C4-2B (cell line): ENCODE measurements around the gene NGDN.

Experiments
- H3K27ac ChIP-seq: fragments of 450-650 bp; 2 replicates; pipeline ENCODE4 v1.5.1; 2017
- CTCF ChIP-seq: fragments of 450-650 bp; conservative IDR thresholded peaks from 2 replicates; pipeline ENCODE4 v1.5.1; 2017; ENCODE audit warnings: mild to moderate bottlenecking
- ZFX ChIP-seq: fragments of 450-650 bp; IDR thresholded peaks from 2 replicates; pipeline ENCODE4 v1.6.1; 2017

The NGDN gene

GRCh38 chr14:23494223-23494622 lies 24.7 kb downstream of the NGDN start:
- no peak overlapping the region for H3K27ac ChIP-seq
- no peak for TF ChIP-seq ZFX
- no peak for TF ChIP-seq CTCF

GRCh38 chr14:23512156-23512555 lies 42.7 kb downstream of the NGDN start:
- H3K27ac ChIP-seq: no peak overlapping the region
- TF ChIP-seq CTCF: no peak
- no peak for TF ChIP-seq ZFX

- no peak for TF ChIP-seq CTCF
- no peak for TF ChIP-seq ZFX
- H3K27ac ChIP-seq: no peak overlapping the region
Measured at GRCh38 chr14:23513005-23513817, 43.7 kb downstream of the NGDN start.

GRCh38 chr14:23513818-23514643 lies 44.5 kb downstream of the NGDN start:
- no peak overlapping the region for H3K27ac ChIP-seq
- TF ChIP-seq ZFX: no peak
- no peak for TF ChIP-seq CTCF

GRCh38 chr14:23514644-23514957 lies 45.1 kb downstream of the NGDN start:
- TF ChIP-seq CTCF (no peak), ZFX (no peak)
- no peak overlapping the region for H3K27ac ChIP-seq

- no peak overlapping the region for H3K27ac ChIP-seq
- TF ChIP-seq ZFX: no peak
- no peak for TF ChIP-seq CTCF
Measured at GRCh38 chr14:23517650-23518326, 48.3 kb downstream of the NGDN start.

GRCh38 chr14:23518709-23519108 lies 49.2 kb downstream of the NGDN start:
- no peak overlapping the region for H3K27ac ChIP-seq
- TF ChIP-seq ZFX (no peak), CTCF (no peak)
